Measurements from ENCODE around the gene NAA80. TPM values are rescaled to one million over a fixed set of nuclear protein-coding genes. Genes with fewer than 3 reads are reported as not detected.
A peak's percentile ranks its signal among the peaks of the same experiment; 100 is the strongest.

NAA80 gene
- total RNA-seq, 2 donors from 2014 or later, result 6.7 to 10.0 TPM

GRCh38 chr3:50333744-50334328, 34.6 kb upstream of the NAA80 start:
- H3K9ac ChIP-seq (ENCODE audit: low read depth in 2 of 2, low read length in 2 of 2), result peak overlapping the region in 1 of 2 donors; percentile 44
- H3K27me3 ChIP-seq, result no peaks in the 10 kb centered on the region
- H3K4me1 ChIP-seq, result peaks cover 14% of the 10 kb centered on the region
- peaks cover 20% of the 10 kb centered on the region for H3K36me3 ChIP-seq
- H3K4me3 ChIP-seq, result no peak overlapping the region
- no peak for TF ChIP-seq CTCF (IDR thresholded peaks at IDR 0.05)
- no peaks in the 10 kb centered on the region for H3K9me3 ChIP-seq
- intact Hi-C loops (cut with DNase I), result no loop called here
- H3K27ac ChIP-seq, result peak overlapping the region; percentile 97
- no peak for DNase-seq

GRCh38 chr3:50331364-50331907, 32.2 kb upstream of the NAA80 start:
- no peak for DNase-seq
- Histone ChIP-seq H3K27ac (no peak overlapping the region), H3K36me3 (peaks cover 20% of the 10 kb centered on the region), H3K4me3 (no peak overlapping the region), H3K9ac (ENCODE audit: low read depth in 2 of 2, low read length in 2 of 2) (no peak overlapping the region), H3K4me1 (peaks cover 26% of the 10 kb centered on the region), H3K9me3 (no peaks in the 10 kb centered on the region), H3K27me3 (no peaks in the 10 kb centered on the region)
- intact Hi-C loops (cut with DNase I), result no loop called here
- no peak for TF ChIP-seq CTCF (IDR thresholded peaks at IDR 0.05)

- Histone ChIP-seq H3K9ac (ENCODE audit: low read depth in 2 of 2, low read length in 2 of 2) (no peak overlapping the region), H3K27ac (no peak overlapping the region), H3K27me3 (no peaks in the 10 kb centered on the region), H3K4me3 (no peak overlapping the region), H3K4me1 (peaks cover 19% of the 10 kb centered on the region), H3K36me3 (peaks cover 20% of the 10 kb centered on the region), H3K9me3 (no peaks in the 10 kb centered on the region)
- DNase-seq, result no peak
- TF ChIP-seq CTCF (IDR thresholded peaks at IDR 0.05), result no peak
- intact Hi-C loops (cut with DNase I), result no loop called here
These were observed 31.1 kb upstream of the NAA80 start for GRCh38 chr3:50330330-50330729.

- Histone ChIP-seq H3K9ac (ENCODE audit: low read depth in 2 of 2, low read length in 2 of 2) (peak within 1 kb of the TSS; percentile 90 to 94), H3K4me1 (peaks cover 13% of the 10 kb centered on the region), H3K4me3 (peak within 1 kb of the TSS; percentile 97), H3K27me3 (no peaks in the 10 kb centered on the region), H3K9me3 (no peaks in the 10 kb centered on the region), H3K27ac (peak within 1 kb of the TSS; percentile 83), H3K36me3 (peaks cover 20% of the 10 kb centered on the region)
- intact Hi-C loops (cut with DNase I), result loop anchor here (10.0 kb wide), 1 partner anchor 53 kb away; the partner anchor contains the start of gene LSMEM2
- no peak for TF ChIP-seq CTCF (IDR thresholded peaks at IDR 0.05)
- peak; percentile 98 for DNase-seq
These were observed 28.9 kb upstream of the NAA80 start, which contains the start of gene TUSC2 for GRCh38 chr3:50327943-50328691. Gene TUSC2, minus strand, starts transcription at chr3:50328223. Its CDS starts 124 bp downstream, at chr3:50328099.

GRCh38 chr3:50327129-50327528, 27.9 kb upstream of the NAA80 start:
- Histone ChIP-seq H3K27me3 (no peaks in the 10 kb centered on the region), H3K4me1 (peaks cover 19% of the 10 kb centered on the region), H3K27ac (no peak overlapping the region), H3K9me3 (no peaks in the 10 kb centered on the region), H3K9ac (ENCODE audit: low read depth in 2 of 2, low read length in 2 of 2) (peak overlapping the region; percentile 90 to 94), H3K4me3 (peak overlapping the region; percentile 97), H3K36me3 (peaks cover 20% of the 10 kb centered on the region)
- intact Hi-C loops (cut with DNase I), result loop anchor here (10.0 kb wide), 1 partner anchor 52 kb away; the partner anchor contains the start of gene LSMEM2
- DNase-seq, result no peak
- no peak for TF ChIP-seq CTCF (IDR thresholded peaks at IDR 0.05)
